H1 (cell line): ENCODE results near the gene SLIT3. TPM values are rescaled to one million over a fixed set of nuclear protein-coding genes. Genes with fewer than 3 reads are reported as not detected.

Experiments used
- CTCF ChIA-PET: fragments of 300-600 bp; sonication (Branson Sonifier 250); formaldehyde crosslinking; loops from one replicate; lab custom pipeline; 2021; ENCODE audit not compliant: partially characterized antibody; lab: Charles Lee
- POLR2A ChIA-PET: fragments of 300-600 bp; sonication (Branson Sonifier 250); formaldehyde crosslinking; loops from one replicate; lab custom pipeline; 2021; ENCODE audit warnings: inconsistent platforms; ENCODE audit not compliant: partially characterized antibody; lab: Charles Lee
- DNase-seq, 2 experiments: peaks; one replicate each; pipeline versions ENCODE4 v3.0.0 to v3.0.0-alpha.2; 2010 to 2022; ENCODE audit warnings: low spot score in 2 of 2, low read depth in 1 of 2, mixed read lengths in 1 of 2
- FAIRE-seq: peaks from 2 replicates; lab custom pipeline; 2011; peaks lifted over from hg19 to GRCh38; lab: Jason Lieb, UNC
- H2AFZ ChIP-seq: 2 replicates; pipeline ENCODE4 v1.8.1; 2012; ENCODE audit warnings: low read length, inconsistent platforms
- H2AK5ac ChIP-seq: 2 replicates; pipeline ENCODE4 v1.6.1; 2013; ENCODE audit warnings: low read depth, low read length
- H2BK120ac ChIP-seq: replicated peaks from 2 replicates; pipeline ENCODE3; 2013; ENCODE audit warnings: low read depth, low read length, inconsistent platforms
- H2BK12ac ChIP-seq: 2 replicates; pipeline ENCODE4 v1.6.1; 2013; ENCODE audit warnings: low read depth, low read length
- H2BK15ac ChIP-seq: 2 replicates; pipeline ENCODE4 v1.6.1; 2013; ENCODE audit warnings: low read length
- H2BK20ac ChIP-seq: 2 replicates; pipeline ENCODE4 v1.6.1; 2013; ENCODE audit warnings: low read length
- H2BK5ac ChIP-seq: 2 replicates; pipeline ENCODE4 v1.6.1; 2013; ENCODE audit warnings: low read depth, low read length
- H3K14ac ChIP-seq: 2 replicates; pipeline ENCODE4 v1.6.1; 2013; ENCODE audit warnings: inconsistent platforms; ENCODE audit not compliant: insufficient read length
- H3K18ac ChIP-seq: 2 replicates; pipeline ENCODE4 v1.6.1; 2013; ENCODE audit warnings: low read length; ENCODE audit errors: extremely low read depth
- H3K23ac ChIP-seq: 2 replicates; pipeline ENCODE4 v1.6.1; 2013; ENCODE audit warnings: inconsistent platforms; ENCODE audit not compliant: insufficient read length
- H3K23me2 ChIP-seq: 2 replicates; pipeline ENCODE4 v1.6.1; 2013; ENCODE audit warnings: low read depth, low read length
- H3K27ac ChIP-seq: 2 replicates; pipeline ENCODE4 v1.6.1; 2011; ENCODE audit warnings: low read depth, low read length, inconsistent platforms
- H3K27me3 ChIP-seq, 4 experiments: replicated peaks in 1 of 4; 1 replicate in 1 of 4; 2 replicates in 3 of 4; pipeline versions ENCODE4 v1.6.1 to v1.8.1; 2011 to 2013; ENCODE audit warnings: low read length in 3 of 4, mild to moderate bottlenecking in 3 of 4, inconsistent platforms in 2 of 4, mixed read lengths in 2 of 4, moderate library complexity in 1 of 4; ENCODE audit not compliant: control insufficient read depth in 3 of 4, insufficient read depth in 3 of 4; ENCODE audit errors: extremely low read depth in 1 of 4
- H3K36me3 ChIP-seq, 4 experiments: 2 replicates each; pipeline versions ENCODE4 v1.6.1 to v1.8.1; 2011 to 2013; ENCODE audit warnings: mild to moderate bottlenecking in 4 of 4, low read length in 3 of 4, moderate library complexity in 2 of 4, control low read depth in 1 of 4, inconsistent platforms in 1 of 4; ENCODE audit not compliant: insufficient read depth in 4 of 4, control insufficient read depth in 2 of 4
- H3K4ac ChIP-seq: replicated peaks from 2 replicates; pipeline ENCODE3; 2013; ENCODE audit warnings: low read length, low read depth, mixed read lengths, inconsistent platforms; ENCODE audit not compliant: insufficient read length
- H3K4me1 ChIP-seq, 4 experiments: replicated peaks in 1 of 4; 1 replicate in 1 of 4; 2 replicates in 3 of 4; pipeline versions ENCODE4 v1.6.1 to v1.8.1; 2011 to 2013; ENCODE audit warnings: low read length in 3 of 4, inconsistent platforms in 2 of 4, mixed read lengths in 1 of 4; ENCODE audit not compliant: insufficient read depth in 4 of 4, control insufficient read depth in 3 of 4
- H3K4me2 ChIP-seq, 2 experiments: 2 replicates each; pipeline versions ENCODE4 v1.6.1 to v1.8.1; 2011 to 2013; ENCODE audit warnings: low read depth in 2 of 2, low read length in 2 of 2, control low read depth in 1 of 2, inconsistent platforms in 1 of 2, mild to moderate bottlenecking in 1 of 2; ENCODE audit not compliant: insufficient read depth in 1 of 2
- H3K4me3 ChIP-seq, 4 experiments: fragments of 200-600, 300-600 bp in 1 of 4; sonication (generic), shearing (Covaris generic), sonication (Bioruptor Twin) in 1 of 4; 2 replicates each; pipeline versions ENCODE4 v1.5.1 to v1.8.1; 2011 to 2016; ENCODE audit warnings: low read length in 4 of 4, low read depth in 3 of 4, control low read depth in 2 of 4, inconsistent platforms in 2 of 4, mild to moderate bottlenecking in 2 of 4, mixed read lengths in 1 of 4, moderate library complexity in 1 of 4; ENCODE audit not compliant: insufficient read depth in 2 of 4; ENCODE audit errors: extremely low read depth in 1 of 4
- H3K56ac ChIP-seq: replicated peaks from 2 replicates; pipeline ENCODE3; 2013; ENCODE audit warnings: low read depth, mild to moderate bottlenecking, mixed read lengths, low read length, inconsistent platforms; ENCODE audit not compliant: insufficient read length
- H3K79me1 ChIP-seq: 2 replicates; pipeline ENCODE4 v1.6.1; 2013; ENCODE audit warnings: low read depth, low read length, control low read depth
- H3K79me2 ChIP-seq, 2 experiments: 2 replicates each; pipeline versions ENCODE4 v1.6.1 to v1.8.1; 2012 to 2013; ENCODE audit warnings: low read length in 2 of 2, mild to moderate bottlenecking in 2 of 2, inconsistent platforms in 1 of 2; ENCODE audit not compliant: insufficient read depth in 2 of 2, control insufficient read depth in 1 of 2
- H3K9ac ChIP-seq, 4 experiments: replicated peaks in 1 of 4; 1 replicate in 1 of 4; 2 replicates in 3 of 4; pipeline versions ENCODE4 v1.6.1 to v1.8.1; 2011 to 2013; ENCODE audit warnings: low read depth in 3 of 4, low read length in 3 of 4, control low read depth in 2 of 4, mild to moderate bottlenecking in 2 of 4, moderate library complexity in 2 of 4, inconsistent platforms in 1 of 4; ENCODE audit errors: extremely low read depth in 1 of 4
- H3K9me3 ChIP-seq, 2 experiments: 2 replicates each; pipeline versions ENCODE4 v1.6.1 to v1.8.1; 2012 to 2013; ENCODE audit warnings: mild to moderate bottlenecking in 2 of 2, moderate library complexity in 2 of 2, control low read depth in 1 of 2, inconsistent platforms in 1 of 2, low read depth in 1 of 2, low read length in 1 of 2, mixed read lengths in 1 of 2; ENCODE audit not compliant: insufficient read depth in 2 of 2
- H4K20me1 ChIP-seq, 2 experiments: replicated peaks in 1 of 2; 2 replicates each; pipeline versions ENCODE3 to v1.8.1; 2011 to 2013; ENCODE audit warnings: inconsistent platforms in 2 of 2, low read length in 2 of 2, mild to moderate bottlenecking in 1 of 2; ENCODE audit not compliant: insufficient read depth in 2 of 2, control insufficient read depth in 1 of 2
- H4K5ac ChIP-seq: 2 replicates; pipeline ENCODE4 v1.6.1; 2013; ENCODE audit warnings: low read length, low read depth, mixed read lengths, inconsistent platforms; ENCODE audit not compliant: insufficient read length
- H4K8ac ChIP-seq: 2 replicates; pipeline ENCODE4 v1.8.0; 2013; ENCODE audit warnings: mild to moderate bottlenecking, moderate library complexity, low read length, inconsistent platforms; ENCODE audit not compliant: insufficient read depth; ENCODE audit errors: extremely low read depth
- H4K91ac ChIP-seq: replicated peaks from 2 replicates; pipeline ENCODE3; 2013; ENCODE audit warnings: low read length, mixed read lengths, inconsistent platforms; ENCODE audit not compliant: insufficient read length
- BRCA1 ChIP-seq: IDR thresholded peaks from 2 replicates; pipeline ENCODE4 v1.6.1; 2012; ENCODE audit warnings: low read depth, low read length, improper control_type of control experiment
- CBX5 ChIP-seq: fragments of 300-800, 300-1000 bp; sonication (generic); IDR thresholded peaks from 2 replicates; pipeline ENCODE4 v1.7.1; 2016; ENCODE audit warnings: antibody characterized with exemption, low read length, low read depth
- CHD1 ChIP-seq: IDR thresholded peaks from 2 replicates; pipeline ENCODE4 v1.6.1; 2012; ENCODE audit warnings: low read depth, low read length, improper control_type of control experiment
- CTBP2 ChIP-seq: IDR thresholded peaks from 2 replicates; pipeline ENCODE4 v1.7.0; 2011; ENCODE audit warnings: borderline replicate concordance, mild to moderate bottlenecking, moderate library complexity, mixed read lengths, low read length; ENCODE audit not compliant: insufficient read depth, insufficient read length
- EP300 ChIP-seq, 2 experiments: IDR thresholded peaks; 1 replicate in 1 of 2; 2 replicates in 1 of 2; pipeline ENCODE4 v1.6.1; 2011 to 2012; ENCODE audit warnings: low read depth in 2 of 2, low read length in 2 of 2, mild to moderate bottlenecking in 2 of 2, borderline replicate concordance in 1 of 2, inconsistent platforms in 1 of 2, moderate library complexity in 1 of 2
- EZH2 ChIP-seq: fragments of 200-600 bp; sonication (generic); IDR thresholded peaks from 2 replicates; pipeline ENCODE4 v1.7.1; 2012; ENCODE audit warnings: low read depth, mild to moderate bottlenecking, moderate library complexity, low read length, inconsistent platforms; ENCODE audit not compliant: severe bottlenecking
- GTF2F1 ChIP-seq: IDR thresholded peaks from 2 replicates; pipeline ENCODE4 v1.6.1; 2012; ENCODE audit warnings: low read depth, low read length, improper control_type of control experiment, borderline replicate concordance
- JUND ChIP-seq: IDR thresholded peaks from 2 replicates; pipeline ENCODE4 v1.6.1; 2011; ENCODE audit warnings: mild to moderate bottlenecking, improper control_type of control experiment, low read length
- NANOG ChIP-seq: IDR thresholded peaks from 2 replicates; pipeline ENCODE4 v1.6.1; 2011; ENCODE audit warnings: low read length, low read depth, mild to moderate bottlenecking, inconsistent platforms; ENCODE audit not compliant: insufficient read depth, poor library complexity, severe bottlenecking
- POLR2AphosphoS5 ChIP-seq: IDR thresholded peaks from 2 replicates; pipeline ENCODE4 v1.6.1; 2011; ENCODE audit warnings: low read depth, low read length
- RAD21 ChIP-seq, 2 experiments: IDR thresholded peaks in 1 of 2; conservative IDR thresholded peaks in 1 of 2; 2 replicates each; pipeline ENCODE4 v1.6.1; 2011; ENCODE audit warnings: low read depth in 2 of 2, low read length in 2 of 2, improper control_type of control experiment in 1 of 2, inconsistent platforms in 1 of 2, mild to moderate bottlenecking in 1 of 2, moderate library complexity in 1 of 2
- RFX5 ChIP-seq: IDR thresholded peaks from 2 replicates; pipeline ENCODE4 v1.6.1; 2011; ENCODE audit warnings: low read depth, low read length, improper control_type of control experiment, borderline replicate concordance
- SIRT6 ChIP-seq: IDR thresholded peaks from one replicate; pipeline ENCODE4 v1.7.1; 2012; ENCODE audit warnings: low read length, inconsistent platforms
- SP4 ChIP-seq: IDR thresholded peaks from 2 replicates; pipeline ENCODE4 v1.6.1; 2012; ENCODE audit warnings: low read length, inconsistent platforms
- TCF12 ChIP-seq: IDR thresholded peaks from 2 replicates; pipeline ENCODE4 v1.6.1; 2011; ENCODE audit warnings: low read depth, mild to moderate bottlenecking, low read length
- WGBS, 2 experiments: shearing (Covaris generic) in 1 of 2; methylation state at CpG; one replicate each; pipeline versions ENCODE4 v1.1.6 to v1.1.7; 2013 to 2015; ENCODE audit warnings: low lambda C conversion rate in 2 of 2, mixed read lengths in 2 of 2, inconsistent platforms in 1 of 2, low coverage in 1 of 2, missing lambda C conversion rate in 1 of 2; ENCODE audit not compliant: insufficient replicate concordance in 2 of 2, insufficient coverage in 1 of 2, insufficient read length in 1 of 2; ENCODE audit errors: extremely low coverage in 1 of 2, missing lambda C conversion rate in 1 of 2; 5-methylcytosine and 5-hydroxymethylcytosine counted together
- polyA plus RNA-seq, 7 experiments: library from polyadenylated mRNA; depleted of rRNA in 3 of 7; stranded (reverse) in 5 of 7; unstranded in 2 of 7; fragments of >200 nt in 5 of 7; fragments of 200-250 nt in 2 of 7; gene quantifications; 1 replicate in 5 of 7; 2 replicates in 1 of 7; 4 replicates in 1 of 7; pipeline versions ENCODE4 v1.2.1 to v1.2.3, GENCODE V29; 2011 to 2013; ENCODE audit warnings: missing spikeins in 2 of 7, mixed read lengths in 2 of 7
- total RNA-seq: library from RNA; stranded (reverse); fragmentation: NEBNext Ultra II Directional; extraction: Animal tissue kit (Norgen Biotek cat#: 25700); gene quantifications from 2 replicates; pipeline ENCODE4 v1.2.1, GENCODE V29; 2021

SLIT3 gene
- total and polyA plus RNA-seq, 2 of the 8 experiments (the other 6 are each of a cell fraction or from before 2014, with no cell fraction given): 1.1 to 1.2 TPM

DNA sequence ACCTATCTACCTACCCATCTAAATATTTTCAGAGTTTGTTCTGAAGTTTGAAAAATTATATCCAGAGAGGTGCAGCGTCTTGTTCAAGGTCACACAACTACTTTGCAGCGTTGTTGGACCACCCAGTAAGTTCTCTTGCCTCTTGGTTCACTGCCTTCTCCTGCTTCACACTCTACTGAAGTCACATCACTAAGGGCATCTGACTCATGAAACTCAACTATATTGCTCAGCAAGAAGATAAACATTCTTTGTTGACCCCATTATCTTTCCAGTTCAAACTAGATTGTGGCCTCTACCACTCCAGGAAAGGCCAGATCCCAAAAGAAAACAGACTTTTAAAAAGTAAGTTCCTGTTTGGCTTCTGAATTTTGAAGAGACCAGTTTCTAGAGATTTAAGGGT lies 326.9 kb downstream of the SLIT3 start:
- Histone ChIP-seq H2BK5ac (no peak overlapping the region), H3K18ac (no peak overlapping the region), H2BK20ac (no peak overlapping the region), H3K14ac (no peak overlapping the region), H3K4me2 (no peak overlapping the region), H2AFZ (no peak overlapping the region), H3K27ac (no peak overlapping the region), H4K91ac (no peak overlapping the region), H3K36me3 (no peaks in the 10 kb centered on the region), H2BK15ac (no peak overlapping the region), H3K56ac (no peak overlapping the region), H2AK5ac (no peak overlapping the region), H4K20me1 (no peaks in the 10 kb centered on the region), H3K4me1 (peaks cover 0 to 9% (median 3%) of the 10 kb centered on the region in 4 experiments; a peak in 2 of 7 replicates), H4K8ac (no peak overlapping the region), H3K23me2 (no peaks in the 10 kb centered on the region), H2BK120ac (no peak overlapping the region), H3K9ac (no peak overlapping the region), H3K79me1 (no peaks in the 10 kb centered on the region), H3K4me3 (no peak overlapping the region), H3K4ac (no peak overlapping the region), H3K79me2 (no peaks in the 10 kb centered on the region), H3K27me3 (no peaks in the 10 kb centered on the region), H2BK12ac (no peak overlapping the region), H4K5ac (no peak overlapping the region), H3K23ac (no peak overlapping the region), H3K9me3 (no peaks in the 10 kb centered on the region)
- DNase-seq (no peak), FAIRE-seq (no peak)
- CTCF ChIA-PET: interaction anchor here (0.6 to 3.2 kb wide), 6 partner anchors 10 to 603 kb away, joined by 3 to 18 read pairs (median 3); no protein-coding TSS in a partner anchor
- POLR2A ChIA-PET: no interaction called here
- 73% methylated on average over 2 of the region's 2 CpGs; no CpG with 5 or more reads in 1 of the 2 experiments for WGBS, 2 experiments
- TF ChIP-seq GTF2F1 (no peak), RAD21 (IDR thresholded peaks at IDR 0.05 in 1 of 2, conservative IDR thresholded peaks at IDR 0.05 in 1 of 2; ENCODE audit: low read depth in 2 of 2, low read length in 2 of 2) (no peak), JUND (no peak), EP300 (IDR thresholded peaks at IDR 0.05; ENCODE audit: borderline replicate concordance in 1 of 2, low read depth in 2 of 2, low read length in 2 of 2) (no peak), TCF12 (no peak), NANOG (no peak), BRCA1 (no peak), CBX5 (no peak), CTBP2 (no peak), CHD1 (no peak), SP4 (no peak), RFX5 (no peak), SIRT6 (no peak), POLR2AphosphoS5 (no peak), EZH2 (no peak)
